AG09319 (cell line): Measurements from ENCODE around the gene HSF4.
A peak's percentile ranks its signal among the peaks of the same experiment; 100 is the strongest.

ENCODE experiments used
- DNase-seq: peaks from one replicate; pipeline ENCODE4 v3.0.0-alpha.2; 2010; ENCODE audit warnings: low read depth; ENCODE audit errors: extremely low read depth
- CTCF ChIP-seq: IDR thresholded peaks from 2 replicates; pipeline ENCODE4 v1.5.1; 2011; ENCODE audit warnings: low read depth, mild to moderate bottlenecking, inconsistent platforms, low read length, moderate library complexity

HSF4 gene

GRCh38 chr16:67199011-67199807 is 34.7 kb downstream of the HSF4 start, which contains the start of gene ELMO3:
ELMO3 (plus strand) TSS chr16:67199131; CDS start chr16:67199327, 196 bp downstream.
- TF ChIP-seq CTCF: peak; percentile 34

GRCh38 chr16:67199808-67200198 is 35.3 kb downstream of the HSF4 start:
- DNase-seq: no peak
- no peak for TF ChIP-seq CTCF

More at GRCh38 chr16:67199011-67199807, 34.7 kb downstream of the HSF4 start, which contains the start of gene ELMO3:
- DNase-seq: no peak

- DNase-seq: no peak
These were observed 35.9 kb downstream of the HSF4 start for GRCh38 chr16:67200491-67200890.

GRCh38 chr16:67201411-67202345 is 37.1 kb downstream of the HSF4 start:
- no peak for TF ChIP-seq CTCF
- no peak for DNase-seq

More at GRCh38 chr16:67200491-67200890, 35.9 kb downstream of the HSF4 start:
- TF ChIP-seq CTCF: no peak

GRCh38 chr16:67202426-67202825 is 37.9 kb downstream of the HSF4 start:
- no peak for DNase-seq
- no peak for TF ChIP-seq CTCF

- DNase-seq: no peak
- no peak for TF ChIP-seq CTCF
These were observed 38.5 kb downstream of the HSF4 start for GRCh38 chr16:67202956-67203493.
